Endodermal cell (in vitro differentiated cells): ENCODE data around the gene REV3L. TPM values are rescaled to one million over a fixed set of nuclear protein-coding genes. Genes with fewer than 3 reads are reported as not detected.
A peak's percentile ranks its signal among the peaks of the same experiment; 100 is the strongest.

Experiments
- DNase-seq: peaks from one replicate; pipeline ENCODE4 v3.0.0-alpha.2; 2017
- H3K27ac ChIP-seq: 2 replicates; pipeline ENCODE4 v1.5.1; 2013; ENCODE audit warnings: mild to moderate bottlenecking, low read depth, low read length, moderate library complexity
- H3K27me3 ChIP-seq: 2 replicates; pipeline ENCODE4 v1.6.1; 2013; ENCODE audit warnings: mild to moderate bottlenecking, low read length, moderate library complexity; ENCODE audit not compliant: insufficient read depth, control insufficient read depth, poor library complexity, severe bottlenecking
- H3K36me3 ChIP-seq: 2 replicates; pipeline ENCODE4 v1.7.0; 2013; ENCODE audit warnings: mild to moderate bottlenecking, low read length, moderate library complexity; ENCODE audit not compliant: control insufficient read depth, insufficient read depth
- H3K4me1 ChIP-seq: one replicate; pipeline ENCODE4 v1.7.0; 2013; ENCODE audit warnings: low read length; ENCODE audit not compliant: control insufficient read depth, insufficient read depth
- H3K4me3 ChIP-seq: 2 replicates; pipeline ENCODE4 v1.5.1; 2013; ENCODE audit warnings: mild to moderate bottlenecking, low read length, moderate library complexity
- H3K9ac ChIP-seq: 2 replicates; pipeline ENCODE4 v1.6.1; 2013; ENCODE audit warnings: mild to moderate bottlenecking, low read length, moderate library complexity; ENCODE audit not compliant: poor library complexity, severe bottlenecking; ENCODE audit errors: extremely low read depth
- H3K9me3 ChIP-seq: 2 replicates; pipeline ENCODE4 v1.6.1; 2013; ENCODE audit warnings: mild to moderate bottlenecking, low read length, moderate library complexity; ENCODE audit not compliant: control insufficient read depth
- H3K27ac Mint-ChIP-seq: 2 replicates; pipeline ENCODE4 v1.8.0; 2020; ENCODE audit warnings: mixed read lengths
- H3K27me3 Mint-ChIP-seq: 2 replicates; pipeline ENCODE4 v1.8.0; 2021; ENCODE audit warnings: mild to moderate bottlenecking, mixed read lengths; ENCODE audit not compliant: insufficient read depth
- H3K36me3 Mint-ChIP-seq: 2 replicates; pipeline ENCODE4 v1.8.0; 2020; ENCODE audit warnings: low read depth, mixed read lengths
- H3K4me1 Mint-ChIP-seq: 2 replicates; pipeline ENCODE4 v1.8.0; 2020; ENCODE audit warnings: mixed read lengths
- H3K4me3 Mint-ChIP-seq: 2 replicates; pipeline ENCODE4 v1.8.0; 2020; ENCODE audit warnings: mild to moderate bottlenecking, moderate library complexity, mixed read lengths
- H3K9me3 Mint-ChIP-seq: 2 replicates; pipeline ENCODE4 v1.8.0; 2020; ENCODE audit warnings: mild to moderate bottlenecking, mixed read lengths
- CTCF ChIP-seq: fragments of 200-600 bp; sonication (generic); conservative IDR thresholded peaks from 2 replicates; pipeline ENCODE4 v1.5.0; 2021; ENCODE audit warnings: antibody characterized with exemption, mild to moderate bottlenecking
- WGBS, 2 experiments: methylation state at CpG; one replicate each; pipeline versions ENCODE4 v1.1.5 to v1.1.7; 2013; ENCODE audit warnings: missing lambda C conversion rate in 2 of 2, mixed read lengths in 1 of 2; ENCODE audit not compliant: insufficient coverage in 1 of 2, insufficient read length in 1 of 2; 5-methylcytosine and 5-hydroxymethylcytosine counted together
- total RNA-seq, 2 donors: library from RNA; stranded (reverse); fragmentation: NEBNext Ultra II Directional in 1 of 2; extraction: Animal tissue kit (Norgen Biotek cat#: 25700) in 1 of 2; gene quantifications; 2 replicates in 1 of 2; 3 replicates in 1 of 2; pipeline ENCODE4 v1.2.1, GENCODE V29; 2021

Gene REV3L
- total RNA-seq, 2 donors from 2014 or later, result 19.2 to 28.1 TPM

GRCh38 chr6:111361648-111362047 is 121.4 kb downstream of the REV3L start:
- Mint-ChIP-seq H3K4me1 (peaks cover 5% of the 10 kb centered on the region), H3K27ac (no peak overlapping the region), H3K9me3 (no peaks in the 10 kb centered on the region), H3K36me3 (peaks cover 13% of the 10 kb centered on the region), H3K27me3 (no peaks in the 10 kb centered on the region), H3K4me3 (no peak overlapping the region)
- Histone ChIP-seq H3K9ac (no peak overlapping the region), H3K4me3 (no peak overlapping the region), H3K9me3 (no peaks in the 10 kb centered on the region), H3K27me3 (no peaks in the 10 kb centered on the region), H3K4me1 (no peaks in the 10 kb centered on the region), H3K36me3 (peaks cover 42% of the 10 kb centered on the region), H3K27ac (no peak overlapping the region)
- WGBS, 2 experiments, result 20 to 30% methylated on average over 2 to 4 of the region's 5 CpGs
- peak; percentile 81 for DNase-seq
- TF ChIP-seq CTCF, result peak; percentile 79

GRCh38 chr6:111358454-111358853 is 124.6 kb downstream of the REV3L start:
- Histone ChIP-seq H3K4me3 (no peak overlapping the region), H3K27ac (no peak overlapping the region), H3K9ac (no peak overlapping the region), H3K27me3 (no peaks in the 10 kb centered on the region), H3K4me1 (no peaks in the 10 kb centered on the region), H3K36me3 (peaks cover 53% of the 10 kb centered on the region), H3K9me3 (no peaks in the 10 kb centered on the region)
- 79 to 100% methylated on average over 1 of the region's 1 CpG for WGBS, 2 experiments
- Mint-ChIP-seq H3K27me3 (no peaks in the 10 kb centered on the region), H3K36me3 (peaks cover 24% of the 10 kb centered on the region), H3K27ac (no peak overlapping the region), H3K4me1 (peaks cover 5% of the 10 kb centered on the region), H3K4me3 (no peak overlapping the region), H3K9me3 (no peaks in the 10 kb centered on the region)
- no peak for TF ChIP-seq CTCF
- no peak for DNase-seq

GRCh38 chr6:111357705-111358104 is 125.3 kb downstream of the REV3L start:
- Histone ChIP-seq H3K36me3 (peaks cover 49% of the 10 kb centered on the region), H3K9me3 (no peaks in the 10 kb centered on the region), H3K4me1 (no peaks in the 10 kb centered on the region), H3K27me3 (no peaks in the 10 kb centered on the region), H3K4me3 (no peak overlapping the region), H3K9ac (no peak overlapping the region), H3K27ac (no peak overlapping the region)
- Mint-ChIP-seq H3K4me3 (no peak overlapping the region), H3K27me3 (no peaks in the 10 kb centered on the region), H3K36me3 (peaks cover 20% of the 10 kb centered on the region), H3K9me3 (no peaks in the 10 kb centered on the region), H3K27ac (no peak overlapping the region), H3K4me1 (peaks cover 5% of the 10 kb centered on the region)
- DNase-seq, result no peak
- no peak for TF ChIP-seq CTCF
